B cell (primary cell): ENCODE data around the gene ARF6.

Source experiments
- EZH2 ChIP-seq: IDR thresholded peaks from 2 replicates; pipeline ENCODE4 v1.6.1; 2012; ENCODE audit warnings: borderline replicate concordance, low read depth, mild to moderate bottlenecking, moderate library complexity, low read length; ENCODE audit not compliant: insufficient read depth, poor library complexity, severe bottlenecking
- TF ChIP-seq, protein P1 (sequence below): fragments of 200-600 bp; IDR thresholded peaks from one replicate; pipeline ENCODE4 v1.8.0; 2022; ENCODE audit warnings: antibody characterized with exemption, mild to moderate bottlenecking

DNA sequence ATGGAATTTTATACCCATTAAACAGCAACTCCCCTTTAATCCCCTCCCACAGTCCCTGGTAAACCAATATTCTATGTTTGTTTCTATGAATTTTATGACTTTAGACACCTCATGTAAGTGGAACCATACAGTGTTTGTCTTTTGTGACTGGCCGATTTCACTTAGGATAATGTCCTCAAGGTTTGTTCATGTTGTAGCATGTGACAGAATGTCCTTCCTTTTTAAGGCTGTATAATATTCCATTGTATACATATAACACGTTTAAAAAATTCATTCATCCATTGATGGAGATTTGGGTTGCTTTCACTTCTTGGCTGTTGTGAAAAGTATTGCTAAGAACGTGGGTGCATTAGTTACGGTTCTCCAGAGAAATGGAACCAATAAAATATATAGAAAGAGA, 40.2 kb downstream of the ARF6 start:
- TF ChIP-seq, protein P1, sequence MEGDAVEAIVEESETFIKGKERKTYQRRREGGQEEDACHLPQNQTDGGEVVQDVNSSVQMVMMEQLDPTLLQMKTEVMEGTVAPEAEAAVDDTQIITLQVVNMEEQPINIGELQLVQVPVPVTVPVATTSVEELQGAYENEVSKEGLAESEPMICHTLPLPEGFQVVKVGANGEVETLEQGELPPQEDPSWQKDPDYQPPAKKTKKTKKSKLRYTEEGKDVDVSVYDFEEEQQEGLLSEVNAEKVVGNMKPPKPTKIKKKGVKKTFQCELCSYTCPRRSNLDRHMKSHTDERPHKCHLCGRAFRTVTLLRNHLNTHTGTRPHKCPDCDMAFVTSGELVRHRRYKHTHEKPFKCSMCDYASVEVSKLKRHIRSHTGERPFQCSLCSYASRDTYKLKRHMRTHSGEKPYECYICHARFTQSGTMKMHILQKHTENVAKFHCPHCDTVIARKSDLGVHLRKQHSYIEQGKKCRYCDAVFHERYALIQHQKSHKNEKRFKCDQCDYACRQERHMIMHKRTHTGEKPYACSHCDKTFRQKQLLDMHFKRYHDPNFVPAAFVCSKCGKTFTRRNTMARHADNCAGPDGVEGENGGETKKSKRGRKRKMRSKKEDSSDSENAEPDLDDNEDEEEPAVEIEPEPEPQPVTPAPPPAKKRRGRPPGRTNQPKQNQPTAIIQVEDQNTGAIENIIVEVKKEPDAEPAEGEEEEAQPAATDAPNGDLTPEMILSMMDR = no peak
- TF ChIP-seq EZH2 = no peak
